ENCODE measurements around the gene AKR1B1.

AKR1B1 gene

DNA sequence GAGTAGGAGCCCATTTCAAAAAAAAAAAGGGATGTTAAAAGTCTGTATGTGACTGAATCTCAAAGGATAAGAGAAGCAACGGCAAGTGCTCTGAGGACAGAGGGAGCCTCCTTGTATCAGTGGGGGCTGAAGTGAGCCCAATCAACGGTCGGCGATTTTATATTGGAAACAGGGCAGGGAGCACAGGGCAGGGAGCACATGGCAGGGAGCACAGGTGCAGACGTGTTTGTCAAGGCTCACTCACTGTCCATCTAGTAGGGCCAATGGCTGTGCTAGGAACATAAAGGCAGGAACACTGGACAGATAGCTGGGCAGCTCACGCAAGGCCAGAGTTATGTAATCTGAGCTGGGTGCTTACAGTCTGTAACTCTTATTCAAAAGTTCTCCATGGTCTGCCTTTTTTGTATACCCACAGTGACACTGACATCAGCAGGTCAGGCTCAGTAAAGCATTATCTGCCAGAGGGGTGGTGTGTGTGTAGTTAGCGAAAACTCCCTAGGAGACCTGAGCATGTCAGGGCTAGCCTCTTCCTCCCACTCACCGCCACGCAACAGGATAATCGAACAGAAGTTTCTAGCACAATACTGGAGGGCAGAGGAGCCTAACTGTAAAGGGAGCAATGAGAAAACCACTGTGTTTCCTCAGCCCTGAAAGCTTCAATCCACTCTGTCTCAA is 15.4 kb downstream of the AKR1B1 start:
- no peak for DNase-seq

- no peak for DNase-seq
Observed at GRCh38 chr7:134442441-134443220, 16.3 kb downstream of the AKR1B1 start.

GRCh38 chr7:134441264-134441663 is 17.6 kb downstream of the AKR1B1 start:
- no peak for DNase-seq

- DNase-seq = no peak
Observed at GRCh38 chr7:134440476-134440875, 18.4 kb downstream of the AKR1B1 start.

GRCh38 chr7:134440067-134440466 is 18.8 kb downstream of the AKR1B1 start:
- DNase-seq = no peak

DNA sequence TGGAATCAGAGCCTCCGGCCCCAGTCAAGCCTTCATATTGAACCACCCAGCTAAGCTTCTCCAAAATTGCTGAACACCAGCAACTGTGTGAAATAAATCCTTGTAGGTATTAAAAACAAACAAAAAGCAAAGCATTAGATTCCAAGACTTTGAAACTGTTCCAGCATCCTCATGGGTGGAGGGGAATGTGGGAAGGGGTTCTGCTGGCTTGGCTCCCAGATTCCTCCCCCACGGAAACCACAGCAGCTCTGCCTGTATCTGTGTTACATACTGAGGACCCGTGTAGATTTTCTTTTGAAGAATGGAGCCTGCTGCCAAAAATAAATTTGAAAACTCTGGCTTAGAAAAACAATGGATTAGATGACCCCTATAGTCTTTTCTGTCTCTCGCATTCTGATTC is 20.0 kb downstream of the AKR1B1 start:
- DNase-seq = no peak

- DNase-seq = no peak
Observed at GRCh38 chr7:134435161-134435920, 23.6 kb downstream of the AKR1B1 start.

- DNase-seq = no peak
Observed at GRCh38 chr7:134434701-134435100, 24.2 kb downstream of the AKR1B1 start.

DNA sequence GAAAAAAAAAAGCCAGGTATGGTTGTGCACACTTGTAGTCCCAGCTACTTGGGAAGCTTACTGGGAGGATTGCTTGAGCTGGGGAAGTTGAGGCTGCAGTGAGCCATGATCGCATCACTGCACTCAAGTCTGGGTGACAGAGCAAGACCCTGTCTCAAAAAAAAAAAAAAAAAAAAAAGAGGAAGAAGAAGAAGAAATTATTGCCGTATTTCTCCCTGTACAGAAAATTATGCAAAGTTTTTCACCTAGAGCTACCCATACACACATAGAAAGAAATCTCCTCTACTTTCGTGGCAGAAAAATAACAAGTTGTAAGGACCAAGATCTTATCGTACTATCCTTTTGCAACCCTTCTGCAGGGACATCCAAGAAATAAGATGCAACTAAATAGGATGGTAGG is 25.5 kb downstream of the AKR1B1 start:
- no peak for DNase-seq

DNA sequence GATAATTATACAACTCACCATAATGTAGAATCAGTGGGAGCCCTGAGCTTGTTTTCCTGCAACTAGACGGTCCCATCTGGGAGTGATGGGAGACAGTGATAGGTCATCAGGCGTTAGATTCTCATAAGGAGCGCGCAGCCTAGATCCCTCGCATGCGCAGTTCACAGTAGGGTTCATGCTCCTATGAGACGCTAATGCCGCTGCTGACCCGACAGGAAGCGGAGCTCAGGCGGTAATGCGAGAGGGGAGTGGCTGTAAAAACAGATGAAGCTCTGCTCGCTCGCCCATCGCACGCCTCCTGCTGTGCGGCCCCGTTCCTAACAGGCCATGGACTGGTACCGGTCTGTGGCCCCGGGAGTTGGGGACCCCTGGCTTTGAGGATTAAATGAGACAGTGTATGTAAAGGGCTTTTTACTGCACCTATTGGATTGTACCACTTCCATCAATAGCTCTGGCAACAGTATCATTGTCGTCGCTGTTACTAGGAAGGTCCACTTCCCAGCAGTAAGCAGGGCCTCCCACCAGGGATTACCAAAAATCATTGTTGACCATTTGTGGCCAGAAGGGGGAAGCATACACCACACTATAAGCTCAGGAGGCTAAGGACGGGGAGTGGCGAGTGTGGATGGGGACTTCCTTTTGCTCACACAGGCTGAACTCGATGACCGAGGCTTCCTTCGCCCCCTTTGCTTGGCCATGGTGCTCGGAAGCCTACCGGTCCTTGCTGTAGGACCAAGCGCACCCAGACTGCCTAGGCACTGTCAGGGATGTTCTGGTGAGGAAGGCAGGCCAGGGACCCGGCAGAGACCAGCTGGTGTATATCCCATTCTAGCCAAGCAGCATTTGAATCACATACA is 26.4 kb downstream of the AKR1B1 start:
- no peak for DNase-seq

GRCh38 chr7:134431815-134432214 is 27.1 kb downstream of the AKR1B1 start:
- no peak for DNase-seq

GRCh38 chr7:134429481-134429880 is 29.4 kb downstream of the AKR1B1 start:
- DNase-seq = no peak

- no peak for DNase-seq
Observed at GRCh38 chr7:134428942-134429341, 30.0 kb downstream of the AKR1B1 start.

DNA sequence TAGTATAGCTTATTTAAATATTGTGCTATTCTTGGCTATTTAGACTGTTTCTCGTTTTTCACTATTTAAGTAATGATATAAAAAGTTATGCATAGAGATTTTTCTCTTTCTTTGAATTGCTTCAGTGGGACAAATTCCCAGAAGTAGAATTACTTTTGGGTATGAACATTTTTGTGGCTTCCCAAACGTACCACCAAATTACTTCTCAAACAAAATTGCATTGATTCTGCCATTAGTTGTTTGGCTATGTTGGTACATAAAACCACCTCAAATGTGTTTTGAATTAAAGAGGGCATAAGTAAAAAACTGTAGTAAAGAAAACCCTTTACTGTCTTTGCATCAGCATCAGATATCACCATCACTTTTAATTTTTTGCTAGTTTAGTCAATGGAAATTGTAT is 31.0 kb downstream of the AKR1B1 start:
- no peak for DNase-seq

GRCh38 chr7:134425777-134426176 is 33.1 kb downstream of the AKR1B1 start:
- DNase-seq = no peak

GRCh38 chr7:134422638-134423037 is 36.3 kb downstream of the AKR1B1 start:
- DNase-seq = no peak

DNA sequence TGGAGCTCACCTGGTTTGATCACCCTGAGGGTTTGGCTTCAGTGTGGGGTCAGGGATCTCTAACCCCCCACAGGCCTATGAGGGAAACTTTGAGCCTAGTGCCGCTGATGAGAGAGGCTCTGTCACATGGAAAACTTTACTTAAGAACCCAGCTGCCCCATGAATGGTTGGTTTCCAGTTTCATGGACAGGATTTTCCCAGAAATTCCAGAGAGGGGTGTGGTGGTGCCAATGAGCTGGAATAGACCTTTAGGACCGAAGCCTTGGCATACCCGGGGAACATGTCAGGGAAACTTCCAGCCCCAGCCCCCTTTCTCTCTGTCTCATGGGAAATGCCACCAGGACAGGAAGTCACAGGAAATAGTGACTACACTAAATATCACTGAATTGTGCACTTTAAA is 36.9 kb downstream of the AKR1B1 start:
- DNase-seq = no peak

GRCh38 chr7:134420424-134421125 is 38.3 kb downstream of the AKR1B1 start:
- DNase-seq = no peak

DNA sequence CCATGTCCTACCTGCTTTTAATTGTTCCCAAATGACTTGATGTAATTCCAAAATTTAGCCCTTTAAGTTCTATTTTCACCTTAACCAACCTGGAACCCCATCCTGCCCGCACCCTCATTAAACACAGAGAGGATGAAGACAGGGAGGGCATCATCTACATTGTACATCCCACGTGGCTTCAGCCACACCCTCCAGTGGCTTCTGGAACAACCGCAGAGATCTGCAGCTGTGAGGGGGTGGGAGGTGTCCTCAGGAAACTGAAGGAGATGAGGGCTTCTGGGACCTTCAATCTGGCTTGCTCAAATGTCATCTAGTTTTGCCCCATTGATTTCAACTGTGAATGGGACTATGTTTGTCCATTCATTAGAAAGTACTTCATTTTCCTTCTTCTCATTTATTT is 39.0 kb downstream of the AKR1B1 start:
- DNase-seq = no peak

GRCh38 chr7:134419085-134419484 is 39.8 kb downstream of the AKR1B1 start:
- no peak for DNase-seq

DNA sequence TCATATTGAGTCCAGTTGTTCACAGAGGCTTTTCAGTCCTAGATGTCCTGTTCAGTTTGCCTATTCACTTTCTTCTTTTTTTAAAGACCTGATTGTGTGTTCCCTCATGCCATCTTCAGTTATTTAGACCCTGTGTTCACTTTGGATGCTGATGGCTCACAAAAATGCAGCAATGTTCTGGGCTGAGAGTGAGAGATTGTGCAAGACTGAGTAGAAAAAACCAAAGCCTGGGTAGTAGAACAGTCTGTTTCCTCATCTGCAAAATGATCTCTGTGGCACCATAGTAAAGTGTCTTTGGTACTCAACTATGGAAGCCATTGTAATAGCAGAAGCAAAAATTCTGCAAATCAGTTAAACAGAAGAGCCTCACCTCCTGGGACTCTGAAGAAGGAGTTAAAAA is 43.2 kb downstream of the AKR1B1 start:
- DNase-seq = no peak

DNA sequence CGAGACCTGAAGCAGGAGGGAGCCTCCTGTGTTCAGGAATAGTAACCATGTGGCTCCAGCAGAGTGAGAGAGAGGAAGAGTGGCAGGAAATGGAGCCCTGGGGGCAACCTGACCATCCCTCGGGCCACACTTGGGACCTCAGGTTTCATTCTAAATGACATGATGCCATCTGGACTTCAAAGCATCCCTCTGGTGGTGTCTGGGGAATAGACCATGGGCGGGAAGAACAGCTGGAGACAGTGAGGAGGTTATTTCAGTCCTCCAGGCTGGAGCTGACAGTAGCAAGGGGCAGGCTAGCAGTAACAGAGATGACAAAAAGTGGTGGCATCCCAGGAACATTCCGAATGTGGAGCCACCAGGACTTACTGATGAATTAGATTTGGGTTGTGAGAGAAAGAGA is 44.8 kb downstream of the AKR1B1 start:
- DNase-seq = no peak

Measured in cortex of kidney (tissue), 1 donor.